PC-9 (cell line): ENCODE data around the gene LRP1B.

Experiments
- EZH2 ChIP-seq: fragments of 200-600 bp; sonication (generic); IDR thresholded peaks from 2 replicates; pipeline ENCODE4 v1.8.0; 2017; ENCODE audit warnings: antibody characterized with exemption, low read depth
- TF ChIP-seq, protein P1 (sequence below): fragments of 200-600 bp; sonication (generic); conservative IDR thresholded peaks from 2 replicates; pipeline ENCODE4 v1.6.1; 2017; ENCODE audit warnings: mixed run types, antibody characterized with exemption, mild to moderate bottlenecking, moderate library complexity

DNA sequence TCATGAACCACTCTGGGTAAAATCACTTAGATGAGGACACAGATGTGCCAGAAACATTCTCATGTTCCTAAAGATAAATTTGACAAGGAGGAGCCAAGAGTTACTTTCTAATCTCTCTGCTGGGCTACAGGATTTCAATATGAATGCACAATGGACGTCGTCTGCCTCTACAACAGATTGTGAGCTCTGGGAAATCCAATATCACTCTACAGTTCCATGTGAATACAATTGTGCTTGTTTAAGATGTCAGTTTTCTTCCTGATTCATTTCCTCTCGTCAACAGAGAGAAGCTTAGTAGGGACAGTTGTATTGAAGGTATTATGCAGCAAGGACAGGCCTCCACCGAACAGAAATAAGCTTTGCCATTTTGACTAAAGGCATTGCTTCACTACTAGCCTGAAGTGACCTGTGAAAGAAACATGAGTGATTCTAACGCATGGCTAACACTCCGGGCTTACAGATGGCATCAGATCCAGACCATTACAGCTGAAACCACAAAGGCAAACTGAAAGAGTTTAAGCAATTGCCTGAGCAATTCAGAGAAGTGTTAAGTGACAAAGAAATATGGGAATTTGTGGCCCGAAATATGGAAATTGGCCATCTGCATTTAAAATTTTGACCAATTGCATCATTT lies 1591.5 kb downstream of the LRP1B start:
- TF ChIP-seq, protein P1, sequence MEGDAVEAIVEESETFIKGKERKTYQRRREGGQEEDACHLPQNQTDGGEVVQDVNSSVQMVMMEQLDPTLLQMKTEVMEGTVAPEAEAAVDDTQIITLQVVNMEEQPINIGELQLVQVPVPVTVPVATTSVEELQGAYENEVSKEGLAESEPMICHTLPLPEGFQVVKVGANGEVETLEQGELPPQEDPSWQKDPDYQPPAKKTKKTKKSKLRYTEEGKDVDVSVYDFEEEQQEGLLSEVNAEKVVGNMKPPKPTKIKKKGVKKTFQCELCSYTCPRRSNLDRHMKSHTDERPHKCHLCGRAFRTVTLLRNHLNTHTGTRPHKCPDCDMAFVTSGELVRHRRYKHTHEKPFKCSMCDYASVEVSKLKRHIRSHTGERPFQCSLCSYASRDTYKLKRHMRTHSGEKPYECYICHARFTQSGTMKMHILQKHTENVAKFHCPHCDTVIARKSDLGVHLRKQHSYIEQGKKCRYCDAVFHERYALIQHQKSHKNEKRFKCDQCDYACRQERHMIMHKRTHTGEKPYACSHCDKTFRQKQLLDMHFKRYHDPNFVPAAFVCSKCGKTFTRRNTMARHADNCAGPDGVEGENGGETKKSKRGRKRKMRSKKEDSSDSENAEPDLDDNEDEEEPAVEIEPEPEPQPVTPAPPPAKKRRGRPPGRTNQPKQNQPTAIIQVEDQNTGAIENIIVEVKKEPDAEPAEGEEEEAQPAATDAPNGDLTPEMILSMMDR, result no peak
- no peak for TF ChIP-seq EZH2
